ENCODE measurements around the gene KMT2A.

DNA sequence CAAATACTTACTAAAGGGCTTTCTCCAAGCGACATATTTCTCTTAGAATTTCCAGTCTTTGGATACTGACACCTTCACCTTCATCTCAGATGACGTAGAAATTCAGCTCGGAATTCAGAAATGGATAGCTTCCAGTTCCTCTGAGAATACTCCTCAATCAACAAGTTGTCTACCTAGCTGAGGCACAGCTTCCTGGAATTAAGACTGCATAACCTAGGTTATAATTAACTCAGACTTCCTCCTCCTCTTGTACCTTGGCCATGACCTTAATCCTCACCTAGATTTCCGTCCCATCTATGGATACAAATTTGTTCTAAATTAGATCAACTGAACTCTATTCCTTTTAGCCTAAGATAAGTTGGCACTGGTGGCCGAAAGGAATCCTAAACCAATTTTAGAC is 17.5 kb upstream of the KMT2A start:
- TF ChIP-seq, protein P1, sequence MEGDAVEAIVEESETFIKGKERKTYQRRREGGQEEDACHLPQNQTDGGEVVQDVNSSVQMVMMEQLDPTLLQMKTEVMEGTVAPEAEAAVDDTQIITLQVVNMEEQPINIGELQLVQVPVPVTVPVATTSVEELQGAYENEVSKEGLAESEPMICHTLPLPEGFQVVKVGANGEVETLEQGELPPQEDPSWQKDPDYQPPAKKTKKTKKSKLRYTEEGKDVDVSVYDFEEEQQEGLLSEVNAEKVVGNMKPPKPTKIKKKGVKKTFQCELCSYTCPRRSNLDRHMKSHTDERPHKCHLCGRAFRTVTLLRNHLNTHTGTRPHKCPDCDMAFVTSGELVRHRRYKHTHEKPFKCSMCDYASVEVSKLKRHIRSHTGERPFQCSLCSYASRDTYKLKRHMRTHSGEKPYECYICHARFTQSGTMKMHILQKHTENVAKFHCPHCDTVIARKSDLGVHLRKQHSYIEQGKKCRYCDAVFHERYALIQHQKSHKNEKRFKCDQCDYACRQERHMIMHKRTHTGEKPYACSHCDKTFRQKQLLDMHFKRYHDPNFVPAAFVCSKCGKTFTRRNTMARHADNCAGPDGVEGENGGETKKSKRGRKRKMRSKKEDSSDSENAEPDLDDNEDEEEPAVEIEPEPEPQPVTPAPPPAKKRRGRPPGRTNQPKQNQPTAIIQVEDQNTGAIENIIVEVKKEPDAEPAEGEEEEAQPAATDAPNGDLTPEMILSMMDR (conservative IDR thresholded peaks at IDR 0.05; ENCODE audit: low read length), result no peak
- TF ChIP-seq EZH2phosphoT487 (IDR thresholded peaks at IDR 0.05; ENCODE audit: borderline replicate concordance), result no peak

Data from Loucy (cell line).